ENCODE measurements around the gene RPGRIP1L. TPM values are rescaled to one million over a fixed set of nuclear protein-coding genes. Genes with fewer than 3 reads are reported as not detected.

RPGRIP1L gene
- total RNA-seq, 1 donor from 2014 or later: 11.3 TPM

DNA sequence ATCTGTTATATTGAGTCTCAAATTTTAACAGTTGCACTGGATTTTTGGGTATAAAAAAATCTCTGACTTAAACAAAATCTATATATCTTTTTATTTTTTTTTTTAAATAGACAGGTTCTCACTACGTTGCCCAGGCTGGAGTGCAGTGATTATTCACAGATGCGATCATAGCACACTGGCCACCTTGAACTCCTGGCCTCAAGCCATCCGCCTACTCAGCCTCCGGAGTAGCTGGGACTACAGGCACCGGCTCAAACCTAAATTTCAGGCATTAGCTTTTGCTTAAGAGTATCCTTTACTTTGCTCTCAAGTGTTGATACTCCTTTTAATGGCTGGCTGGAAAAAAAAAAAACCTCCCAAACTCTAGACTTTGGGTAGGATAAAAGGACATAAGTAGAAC is 61.6 kb downstream of the RPGRIP1L start:
- DNase-seq (ENCODE audit: low read depth): no peak
- TF ChIP-seq, protein P1, sequence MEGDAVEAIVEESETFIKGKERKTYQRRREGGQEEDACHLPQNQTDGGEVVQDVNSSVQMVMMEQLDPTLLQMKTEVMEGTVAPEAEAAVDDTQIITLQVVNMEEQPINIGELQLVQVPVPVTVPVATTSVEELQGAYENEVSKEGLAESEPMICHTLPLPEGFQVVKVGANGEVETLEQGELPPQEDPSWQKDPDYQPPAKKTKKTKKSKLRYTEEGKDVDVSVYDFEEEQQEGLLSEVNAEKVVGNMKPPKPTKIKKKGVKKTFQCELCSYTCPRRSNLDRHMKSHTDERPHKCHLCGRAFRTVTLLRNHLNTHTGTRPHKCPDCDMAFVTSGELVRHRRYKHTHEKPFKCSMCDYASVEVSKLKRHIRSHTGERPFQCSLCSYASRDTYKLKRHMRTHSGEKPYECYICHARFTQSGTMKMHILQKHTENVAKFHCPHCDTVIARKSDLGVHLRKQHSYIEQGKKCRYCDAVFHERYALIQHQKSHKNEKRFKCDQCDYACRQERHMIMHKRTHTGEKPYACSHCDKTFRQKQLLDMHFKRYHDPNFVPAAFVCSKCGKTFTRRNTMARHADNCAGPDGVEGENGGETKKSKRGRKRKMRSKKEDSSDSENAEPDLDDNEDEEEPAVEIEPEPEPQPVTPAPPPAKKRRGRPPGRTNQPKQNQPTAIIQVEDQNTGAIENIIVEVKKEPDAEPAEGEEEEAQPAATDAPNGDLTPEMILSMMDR (conservative IDR thresholded peaks at IDR 0.05; ENCODE audit: low read depth, low read length): no peak
- H3K4me3 ChIP-seq (ENCODE audit: low read depth, low read length): no peak overlapping the region

DNA sequence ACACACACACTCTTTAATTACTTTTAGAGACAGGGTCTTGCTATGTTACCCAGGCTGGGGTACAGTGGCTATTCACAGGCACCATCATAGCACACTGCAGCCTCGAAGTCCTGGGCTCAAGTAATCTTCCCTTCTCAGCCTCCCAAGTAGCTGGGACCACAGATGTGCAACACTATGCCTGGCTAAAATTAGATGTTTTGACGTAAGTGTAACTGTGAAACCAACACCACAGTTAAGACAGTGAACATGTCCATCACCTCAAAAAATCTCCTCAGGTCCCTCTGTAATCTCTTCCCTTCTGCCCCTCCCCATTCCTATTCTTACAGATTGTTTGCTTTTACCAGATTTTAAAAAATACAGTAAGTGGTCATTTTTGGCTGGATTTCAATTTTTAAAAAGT is 66.7 kb downstream of the RPGRIP1L start:
- no peak for DNase-seq (ENCODE audit: low read depth)
- no peak overlapping the region for H3K4me3 ChIP-seq (ENCODE audit: low read depth, low read length)
- TF ChIP-seq, protein P1 (conservative IDR thresholded peaks at IDR 0.05; ENCODE audit: low read depth, low read length): no peak

DNA sequence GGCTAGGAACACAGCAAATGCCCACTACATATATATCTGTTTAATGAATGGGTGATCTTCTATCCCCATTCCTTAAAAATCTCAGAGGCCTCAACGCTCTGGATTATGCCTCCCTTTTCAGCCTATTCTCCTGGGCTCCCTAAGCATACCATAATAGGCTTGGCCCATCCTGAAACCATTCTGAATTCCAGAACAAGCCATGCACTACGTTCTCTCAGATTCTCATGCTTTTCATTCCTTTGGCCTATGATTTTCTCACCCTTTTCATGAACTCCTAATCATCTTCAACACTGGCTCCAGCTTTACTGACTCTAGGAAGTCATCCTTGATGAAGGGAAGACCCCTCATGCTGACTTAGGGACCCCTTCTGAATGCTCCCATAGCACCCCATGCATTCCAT is 71.1 kb downstream of the RPGRIP1L start:
- DNase-seq (ENCODE audit: low read depth): peak; percentile 10
- TF ChIP-seq, protein P1 (conservative IDR thresholded peaks at IDR 0.05; ENCODE audit: low read depth, low read length): no peak
- H3K4me3 ChIP-seq (ENCODE audit: low read depth, low read length): no peak overlapping the region

DNA sequence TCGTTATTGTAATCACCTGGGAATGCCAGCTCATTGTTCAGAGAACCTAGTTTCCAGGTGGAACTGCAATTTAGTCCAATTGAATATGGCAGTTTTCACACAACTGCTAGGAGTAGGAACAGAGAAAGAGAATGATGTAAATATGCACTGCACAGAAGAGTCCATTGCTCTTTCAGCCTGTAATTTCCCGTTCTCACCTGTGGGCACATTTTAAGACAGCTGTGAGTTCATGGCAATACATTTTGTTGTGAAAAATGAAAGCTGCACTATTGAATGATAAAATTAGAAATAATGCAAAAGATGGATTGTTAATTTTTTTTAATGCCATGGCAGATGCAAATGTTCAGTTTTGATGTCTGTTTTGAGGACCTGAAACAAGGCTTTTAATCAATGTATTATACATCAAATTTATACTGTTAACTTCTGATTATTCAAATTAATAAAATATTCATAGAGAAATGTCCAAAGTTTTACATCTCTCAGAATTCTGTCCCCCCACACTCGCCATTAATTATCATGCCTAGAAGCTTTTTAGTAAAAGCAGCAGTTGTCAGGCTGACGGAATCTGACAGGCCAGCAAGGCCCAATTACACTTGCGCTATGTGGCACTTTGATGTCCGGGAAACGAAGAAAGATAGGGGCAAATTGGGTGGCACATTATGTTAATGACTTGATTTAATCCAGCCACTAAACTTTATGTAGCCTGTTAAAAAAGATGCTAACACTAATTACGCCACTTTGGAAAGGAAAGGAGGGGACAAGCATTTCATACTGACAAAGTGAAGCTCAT is 72.2 kb downstream of the RPGRIP1L start:
- TF ChIP-seq, protein P1 (conservative IDR thresholded peaks at IDR 0.05; ENCODE audit: low read depth, low read length): no peak
- no peak overlapping the region for H3K4me3 ChIP-seq (ENCODE audit: low read depth, low read length)
- DNase-seq (ENCODE audit: low read depth): no peak

DNA sequence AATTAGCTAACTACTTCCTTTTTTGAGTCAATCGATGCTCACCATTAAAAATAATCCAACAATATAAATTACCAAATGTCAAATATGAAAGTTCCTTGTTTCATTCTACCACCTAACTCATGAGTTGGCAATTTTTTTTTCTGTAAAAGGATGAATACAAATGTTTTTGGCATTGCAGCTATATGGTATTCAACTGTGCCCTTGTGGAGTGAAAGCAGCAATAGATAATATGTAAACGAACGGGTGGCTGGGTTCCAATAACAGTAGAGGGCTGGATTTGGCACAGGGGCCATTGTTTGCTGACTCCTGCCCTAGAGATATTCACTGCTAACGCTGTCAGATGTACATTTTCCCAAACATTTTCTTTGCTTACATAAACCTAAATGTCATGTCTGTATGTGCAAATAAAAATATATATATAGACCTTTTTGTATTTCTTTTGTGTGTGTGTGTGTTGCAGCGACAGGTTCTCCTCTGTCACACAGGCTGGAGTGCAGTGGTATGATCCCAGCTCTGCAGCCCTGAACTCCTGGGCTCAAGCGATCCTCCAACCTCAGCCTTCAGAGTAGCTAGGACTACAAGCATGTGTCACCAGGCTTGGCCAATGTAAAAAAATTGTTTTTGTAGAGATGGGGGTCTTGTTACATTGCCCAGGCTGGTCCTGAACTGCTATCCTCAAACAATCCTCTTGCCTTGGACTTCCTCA is 73.9 kb downstream of the RPGRIP1L start:
- no peak overlapping the region for H3K4me3 ChIP-seq (ENCODE audit: low read depth, low read length)
- DNase-seq (ENCODE audit: low read depth): no peak
- TF ChIP-seq, protein P1 (conservative IDR thresholded peaks at IDR 0.05; ENCODE audit: low read depth, low read length): no peak

DNA sequence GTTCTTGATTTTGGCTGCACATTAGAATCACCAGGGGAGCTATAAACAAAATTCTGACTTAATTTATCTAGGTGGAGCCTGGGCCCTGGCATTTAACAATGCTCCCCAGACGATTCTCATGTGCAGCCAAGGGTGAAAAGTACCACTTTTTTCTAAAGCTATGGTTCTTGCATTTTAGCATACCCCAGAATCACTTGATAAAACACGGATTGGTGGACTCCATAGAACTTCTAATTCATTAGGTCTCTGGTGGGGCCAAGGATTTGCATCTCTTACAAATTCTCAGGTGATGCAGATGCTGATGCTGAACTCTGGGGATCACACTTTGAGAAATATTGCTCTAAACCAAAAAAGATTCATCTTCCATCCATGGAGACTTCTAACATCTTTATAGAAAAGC is 74.5 kb downstream of the RPGRIP1L start:
- DNase-seq (ENCODE audit: low read depth): no peak
- TF ChIP-seq, protein P1 (conservative IDR thresholded peaks at IDR 0.05; ENCODE audit: low read depth, low read length): no peak
- no peak overlapping the region for H3K4me3 ChIP-seq (ENCODE audit: low read depth, low read length)

All from epithelial cell of proximal tubule (primary cell).